ENCODE data around the gene FNDC3B.

The FNDC3B gene

DNA sequence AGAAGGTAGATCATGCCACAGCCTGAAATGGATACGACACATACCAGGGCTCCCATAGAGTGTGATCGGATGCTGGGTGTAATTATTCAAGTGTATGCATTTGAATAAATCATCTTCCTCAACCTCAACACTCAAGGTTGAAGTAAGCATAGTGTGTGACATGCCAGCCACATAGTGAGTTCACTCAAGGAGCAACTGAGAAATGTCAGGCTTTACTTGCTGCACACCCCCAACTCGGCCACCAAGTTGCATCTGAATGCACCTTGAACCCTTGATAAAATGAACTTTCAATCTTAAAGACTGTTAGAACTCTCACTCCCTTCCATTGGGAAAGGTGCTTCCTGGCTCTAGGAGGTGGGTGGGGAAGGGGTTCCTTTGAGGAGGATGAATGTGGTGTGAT is 287.6 kb downstream of the FNDC3B start:
- Histone ChIP-seq H3K4me2 (ENCODE audit: low read length) (no peak overlapping the region), H3K9me3 (ENCODE audit: insufficient read depth, low read length) (no peaks in the 10 kb centered on the region), H3K27me3 (ENCODE audit: low read depth, low read length) (no peaks in the 10 kb centered on the region), H3K4me1 (ENCODE audit: low read length) (peaks cover 13% of the 10 kb centered on the region), H3K27ac (ENCODE audit: low read length) (no peak overlapping the region), H4K20me1 (ENCODE audit: insufficient read depth, low read length) (peaks cover 5% of the 10 kb centered on the region; the same call in 1 of the 2 replicates), H3K4me3 (ENCODE audit: low read length) (no peak overlapping the region), H2AFZ (ENCODE audit: low read depth, low read length) (no peak overlapping the region), H3K79me2 (ENCODE audit: low read length) (no peaks in the 10 kb centered on the region), H3K9ac (ENCODE audit: low read length) (no peak overlapping the region), H3K36me3 (replicated peaks; ENCODE audit: low read depth, low read length) (no peaks in the 10 kb centered on the region)
- TF ChIP-seq, protein P1, sequence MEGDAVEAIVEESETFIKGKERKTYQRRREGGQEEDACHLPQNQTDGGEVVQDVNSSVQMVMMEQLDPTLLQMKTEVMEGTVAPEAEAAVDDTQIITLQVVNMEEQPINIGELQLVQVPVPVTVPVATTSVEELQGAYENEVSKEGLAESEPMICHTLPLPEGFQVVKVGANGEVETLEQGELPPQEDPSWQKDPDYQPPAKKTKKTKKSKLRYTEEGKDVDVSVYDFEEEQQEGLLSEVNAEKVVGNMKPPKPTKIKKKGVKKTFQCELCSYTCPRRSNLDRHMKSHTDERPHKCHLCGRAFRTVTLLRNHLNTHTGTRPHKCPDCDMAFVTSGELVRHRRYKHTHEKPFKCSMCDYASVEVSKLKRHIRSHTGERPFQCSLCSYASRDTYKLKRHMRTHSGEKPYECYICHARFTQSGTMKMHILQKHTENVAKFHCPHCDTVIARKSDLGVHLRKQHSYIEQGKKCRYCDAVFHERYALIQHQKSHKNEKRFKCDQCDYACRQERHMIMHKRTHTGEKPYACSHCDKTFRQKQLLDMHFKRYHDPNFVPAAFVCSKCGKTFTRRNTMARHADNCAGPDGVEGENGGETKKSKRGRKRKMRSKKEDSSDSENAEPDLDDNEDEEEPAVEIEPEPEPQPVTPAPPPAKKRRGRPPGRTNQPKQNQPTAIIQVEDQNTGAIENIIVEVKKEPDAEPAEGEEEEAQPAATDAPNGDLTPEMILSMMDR (IDR thresholded peaks at IDR 0.05; ENCODE audit: low read depth, low read length), result no peak
- TF ChIP-seq EZH2phosphoT487 (IDR thresholded peaks at IDR 0.05; ENCODE audit: low read depth), result no peak

DNA sequence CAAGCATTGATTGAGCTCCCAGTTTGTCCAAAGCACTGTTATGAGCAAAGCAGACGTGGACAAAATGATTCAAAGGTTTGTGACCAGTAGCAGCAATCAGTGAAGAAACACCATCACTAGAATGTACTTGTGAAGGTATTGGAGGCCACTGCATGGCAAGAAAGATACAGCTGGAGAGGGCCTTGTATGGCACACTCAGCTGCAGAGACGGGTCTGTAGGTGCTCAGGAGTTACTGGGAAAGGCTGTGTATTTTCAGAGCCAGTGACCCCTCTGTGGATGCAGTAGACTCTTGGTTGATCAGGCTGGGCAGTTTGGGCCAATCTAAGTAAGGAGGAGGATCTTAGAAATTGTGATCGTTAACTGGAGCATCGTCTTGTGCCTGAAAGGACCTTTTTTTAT is 288.9 kb downstream of the FNDC3B start:
- peaks cover 5% of the 10 kb centered on the region; the same call in 1 of the 2 replicates for H4K20me1 ChIP-seq (ENCODE audit: insufficient read depth, low read length)
- H3K27me3 ChIP-seq (ENCODE audit: low read depth, low read length), result no peaks in the 10 kb centered on the region
- H3K4me3 ChIP-seq (ENCODE audit: low read length), result no peak overlapping the region
- H3K36me3 ChIP-seq (replicated peaks; ENCODE audit: low read depth, low read length), result no peaks in the 10 kb centered on the region
- no peak overlapping the region for H3K4me2 ChIP-seq (ENCODE audit: low read length)
- no peaks in the 10 kb centered on the region for H3K79me2 ChIP-seq (ENCODE audit: low read length)
- no peaks in the 10 kb centered on the region for H3K9me3 ChIP-seq (ENCODE audit: insufficient read depth, low read length)
- H3K27ac ChIP-seq (ENCODE audit: low read length), result no peak overlapping the region
- peaks cover 12% of the 10 kb centered on the region for H3K4me1 ChIP-seq (ENCODE audit: low read length)
- H2AFZ ChIP-seq (ENCODE audit: low read depth, low read length), result no peak overlapping the region
- TF ChIP-seq, protein P1 (IDR thresholded peaks at IDR 0.05; ENCODE audit: low read depth, low read length), result no peak
- TF ChIP-seq EZH2phosphoT487 (IDR thresholded peaks at IDR 0.05; ENCODE audit: low read depth), result no peak
- no peak overlapping the region for H3K9ac ChIP-seq (ENCODE audit: low read length)

DNA sequence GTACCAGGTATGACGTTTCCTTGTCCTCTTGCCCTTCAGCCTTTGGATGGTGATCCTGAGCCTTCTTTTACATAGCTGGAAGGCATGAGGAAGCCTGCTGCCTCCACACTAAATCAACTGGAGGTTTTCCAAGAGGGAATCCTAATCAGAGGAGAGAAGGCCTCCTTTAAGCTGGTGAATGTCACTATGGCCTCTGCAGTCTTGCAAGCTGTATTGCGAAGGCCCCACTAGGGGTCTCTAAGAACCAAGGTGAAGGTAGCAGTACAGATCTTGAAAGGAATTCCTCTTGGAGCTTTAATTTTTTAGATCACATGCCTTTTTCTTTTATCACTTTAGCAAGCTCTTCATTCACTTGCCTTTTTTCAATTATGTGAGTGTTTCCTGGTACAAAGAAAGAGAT is 289.7 kb downstream of the FNDC3B start:
- Histone ChIP-seq H3K9ac (ENCODE audit: low read length) (no peak overlapping the region), H3K27me3 (ENCODE audit: low read depth, low read length) (no peaks in the 10 kb centered on the region), H4K20me1 (ENCODE audit: insufficient read depth, low read length) (peaks cover 2% of the 10 kb centered on the region; the same call in 1 of the 2 replicates), H2AFZ (ENCODE audit: low read depth, low read length) (no peak overlapping the region), H3K4me1 (ENCODE audit: low read length) (peaks cover 4% of the 10 kb centered on the region), H3K4me2 (ENCODE audit: low read length) (no peak overlapping the region), H3K79me2 (ENCODE audit: low read length) (no peaks in the 10 kb centered on the region), H3K4me3 (ENCODE audit: low read length) (no peak overlapping the region), H3K27ac (ENCODE audit: low read length) (no peak overlapping the region), H3K36me3 (replicated peaks; ENCODE audit: low read depth, low read length) (no peaks in the 10 kb centered on the region), H3K9me3 (ENCODE audit: insufficient read depth, low read length) (no peaks in the 10 kb centered on the region)
- TF ChIP-seq, protein P1 (IDR thresholded peaks at IDR 0.05; ENCODE audit: low read depth, low read length), result no peak
- no peak for TF ChIP-seq EZH2phosphoT487 (IDR thresholded peaks at IDR 0.05; ENCODE audit: low read depth)

DNA sequence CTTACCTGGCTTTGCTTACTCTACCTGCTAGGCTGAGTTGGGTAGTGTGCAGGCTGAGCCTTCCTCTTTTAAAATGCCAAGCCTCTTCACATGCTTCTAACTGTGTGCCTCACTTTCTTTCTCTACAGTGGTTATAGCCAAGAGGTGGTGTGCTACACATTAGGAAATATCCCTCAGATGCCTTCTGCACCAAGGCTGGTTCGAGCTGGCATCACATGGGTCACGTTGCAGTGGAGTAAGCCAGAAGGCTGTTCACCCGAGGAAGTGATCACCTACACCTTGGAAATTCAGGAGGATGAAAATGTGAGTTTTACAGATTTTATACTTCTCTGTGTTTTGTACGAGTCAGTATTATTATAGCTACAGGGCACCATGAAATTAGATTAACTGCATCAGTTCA is 291.0 kb downstream of the FNDC3B start:
- H3K36me3 ChIP-seq (replicated peaks; ENCODE audit: low read depth, low read length), result no peaks in the 10 kb centered on the region
- H4K20me1 ChIP-seq (ENCODE audit: insufficient read depth, low read length), result no peaks in the 10 kb centered on the region
- H3K27me3 ChIP-seq (ENCODE audit: low read depth, low read length), result no peaks in the 10 kb centered on the region
- H3K4me3 ChIP-seq (ENCODE audit: low read length), result no peak overlapping the region
- TF ChIP-seq, protein P1 (IDR thresholded peaks at IDR 0.05; ENCODE audit: low read depth, low read length), result no peak
- TF ChIP-seq EZH2phosphoT487 (IDR thresholded peaks at IDR 0.05; ENCODE audit: low read depth), result no peak
- no peak overlapping the region for H2AFZ ChIP-seq (ENCODE audit: low read depth, low read length)
- no peak overlapping the region for H3K27ac ChIP-seq (ENCODE audit: low read length)
- H3K9me3 ChIP-seq (ENCODE audit: insufficient read depth, low read length), result no peaks in the 10 kb centered on the region
- H3K9ac ChIP-seq (ENCODE audit: low read length), result no peak overlapping the region
- no peaks in the 10 kb centered on the region for H3K4me1 ChIP-seq (ENCODE audit: low read length)
- no peaks in the 10 kb centered on the region for H3K79me2 ChIP-seq (ENCODE audit: low read length)
- no peak overlapping the region for H3K4me2 ChIP-seq (ENCODE audit: low read length)

Measured in OCI-LY3 (cell line).